Fibroblast of the aortic adventitia (primary cell): ENCODE data around the gene CSNK1G1. TPM values are rescaled to one million over a fixed set of nuclear protein-coding genes. Genes with fewer than 3 reads are reported as not detected.
A peak's percentile ranks its signal among the peaks of the same experiment; 100 is the strongest.

ENCODE experiments used
- DNase-seq: peaks from one replicate; pipeline ENCODE4 v3.0.0-alpha.2; 2010; ENCODE audit warnings: low read depth
- H3K4me3 ChIP-seq: 2 replicates; pipeline ENCODE4 v1.5.1; 2011; ENCODE audit warnings: low read depth, mild to moderate bottlenecking, control low read depth, low read length, moderate library complexity
- CTCF ChIP-seq: IDR thresholded peaks from 2 replicates; pipeline ENCODE4 v1.5.1; 2011; ENCODE audit warnings: mild to moderate bottlenecking, low read length, control low read depth, inconsistent platforms; ENCODE audit not compliant: insufficient read depth
- total RNA-seq: library from RNA; depleted of rRNA; stranded (reverse); fragments of >200 nt; gene quantifications from 2 replicates; pipeline ENCODE4 v1.2.3, GENCODE V29; 2012; ENCODE audit warnings: low replicate concordance

Gene CSNK1G1
- total RNA-seq, 1 donor = 22.0 TPM

- no peak for TF ChIP-seq CTCF
- no peak for DNase-seq
- no peak overlapping the region for H3K4me3 ChIP-seq
Observed at GRCh38 chr15:64155802-64156651, 199.9 kb downstream of the CSNK1G1 start.

GRCh38 chr15:64153480-64154367, 202.2 kb downstream of the CSNK1G1 start:
- TF ChIP-seq CTCF = peak; percentile 99
- peak; percentile 84 for DNase-seq
- H3K4me3 ChIP-seq = no peak overlapping the region

GRCh38 chr15:64152507-64153387, 203.2 kb downstream of the CSNK1G1 start:
- no peak overlapping the region for H3K4me3 ChIP-seq
- no peak for TF ChIP-seq CTCF

GRCh38 chr15:64151727-64152506, 204.1 kb downstream of the CSNK1G1 start, which contains the start of gene SNX22:
TSS of gene SNX22 (plus strand) at chr15:64151731. CDS start at chr15:64151776, 45 bp downstream.
- no peak for DNase-seq
- TF ChIP-seq CTCF = no peak
- H3K4me3 ChIP-seq = peak within 1 kb of the TSS; percentile 57

More at GRCh38 chr15:64152507-64153387, 203.2 kb downstream of the CSNK1G1 start:
- DNase-seq = no peak

- no peak for DNase-seq
- TF ChIP-seq CTCF = no peak
Observed at GRCh38 chr15:64149893-64150578, 205.9 kb downstream of the CSNK1G1 start.

More at GRCh38 chr15:64149893-64150578, 205.9 kb downstream of the CSNK1G1 start:
- H3K4me3 ChIP-seq = no peak overlapping the region
